Peyer's patch (tissue), 4 donors: ENCODE data around the gene PRSS38.
"Not testable (repeated sequence)": the region's sequence is repeated elsewhere in the genome, so short reads cannot be mapped to it uniquely, and the experiment has no call there.

Experiments used
- POLR2A ChIP-seq, 2 donors: fragments of 450-650 bp; IDR thresholded peaks; one replicate each; pipeline ENCODE4 v1.5.1; 2017; ENCODE audit warnings: antibody characterized with exemption in 2 of 2, mild to moderate bottlenecking in 2 of 2, moderate library complexity in 2 of 2
- TF ChIP-seq, protein P1 (sequence below), 6 experiments: fragments of 450-650 bp in 4 of 6; fragments of 200-600 bp in 2 of 6; sonication (generic) in 1 of 6; IDR thresholded peaks; one replicate each; pipeline ENCODE4 v1.5.1; 2017 to 2019; ENCODE audit warnings: antibody characterized with exemption in 6 of 6, mild to moderate bottlenecking in 3 of 6, moderate library complexity in 1 of 6

GRCh38 chr1:227877810-227878209 is 62.3 kb downstream of the PRSS38 start:
- not testable (repeated sequence) for TF ChIP-seq POLR2A (IDR thresholded peaks at IDR 0.05)
- TF ChIP-seq, protein P1, sequence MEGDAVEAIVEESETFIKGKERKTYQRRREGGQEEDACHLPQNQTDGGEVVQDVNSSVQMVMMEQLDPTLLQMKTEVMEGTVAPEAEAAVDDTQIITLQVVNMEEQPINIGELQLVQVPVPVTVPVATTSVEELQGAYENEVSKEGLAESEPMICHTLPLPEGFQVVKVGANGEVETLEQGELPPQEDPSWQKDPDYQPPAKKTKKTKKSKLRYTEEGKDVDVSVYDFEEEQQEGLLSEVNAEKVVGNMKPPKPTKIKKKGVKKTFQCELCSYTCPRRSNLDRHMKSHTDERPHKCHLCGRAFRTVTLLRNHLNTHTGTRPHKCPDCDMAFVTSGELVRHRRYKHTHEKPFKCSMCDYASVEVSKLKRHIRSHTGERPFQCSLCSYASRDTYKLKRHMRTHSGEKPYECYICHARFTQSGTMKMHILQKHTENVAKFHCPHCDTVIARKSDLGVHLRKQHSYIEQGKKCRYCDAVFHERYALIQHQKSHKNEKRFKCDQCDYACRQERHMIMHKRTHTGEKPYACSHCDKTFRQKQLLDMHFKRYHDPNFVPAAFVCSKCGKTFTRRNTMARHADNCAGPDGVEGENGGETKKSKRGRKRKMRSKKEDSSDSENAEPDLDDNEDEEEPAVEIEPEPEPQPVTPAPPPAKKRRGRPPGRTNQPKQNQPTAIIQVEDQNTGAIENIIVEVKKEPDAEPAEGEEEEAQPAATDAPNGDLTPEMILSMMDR (IDR thresholded peaks at IDR 0.05): not testable (repeated sequence)
